HG03378 (cell line): Measurements from ENCODE around the gene PGP.

Experiments
- ATAC-seq: cut with Tn5 transposase; IDR thresholded peaks from one replicate; pipeline ENCODE4 v1.9.1; 2021; ENCODE audit warnings: mild to moderate bottlenecking, moderate library complexity; ENCODE audit not compliant: unreplicated experiment

PGP gene

GRCh38 chr16:2183671-2184070, 31.0 kb downstream of the PGP start:
- ATAC-seq: no peak

- ATAC-seq: no peak
These were observed 32.7 kb downstream of the PGP start for GRCh38 chr16:2181952-2182351.

DNA sequence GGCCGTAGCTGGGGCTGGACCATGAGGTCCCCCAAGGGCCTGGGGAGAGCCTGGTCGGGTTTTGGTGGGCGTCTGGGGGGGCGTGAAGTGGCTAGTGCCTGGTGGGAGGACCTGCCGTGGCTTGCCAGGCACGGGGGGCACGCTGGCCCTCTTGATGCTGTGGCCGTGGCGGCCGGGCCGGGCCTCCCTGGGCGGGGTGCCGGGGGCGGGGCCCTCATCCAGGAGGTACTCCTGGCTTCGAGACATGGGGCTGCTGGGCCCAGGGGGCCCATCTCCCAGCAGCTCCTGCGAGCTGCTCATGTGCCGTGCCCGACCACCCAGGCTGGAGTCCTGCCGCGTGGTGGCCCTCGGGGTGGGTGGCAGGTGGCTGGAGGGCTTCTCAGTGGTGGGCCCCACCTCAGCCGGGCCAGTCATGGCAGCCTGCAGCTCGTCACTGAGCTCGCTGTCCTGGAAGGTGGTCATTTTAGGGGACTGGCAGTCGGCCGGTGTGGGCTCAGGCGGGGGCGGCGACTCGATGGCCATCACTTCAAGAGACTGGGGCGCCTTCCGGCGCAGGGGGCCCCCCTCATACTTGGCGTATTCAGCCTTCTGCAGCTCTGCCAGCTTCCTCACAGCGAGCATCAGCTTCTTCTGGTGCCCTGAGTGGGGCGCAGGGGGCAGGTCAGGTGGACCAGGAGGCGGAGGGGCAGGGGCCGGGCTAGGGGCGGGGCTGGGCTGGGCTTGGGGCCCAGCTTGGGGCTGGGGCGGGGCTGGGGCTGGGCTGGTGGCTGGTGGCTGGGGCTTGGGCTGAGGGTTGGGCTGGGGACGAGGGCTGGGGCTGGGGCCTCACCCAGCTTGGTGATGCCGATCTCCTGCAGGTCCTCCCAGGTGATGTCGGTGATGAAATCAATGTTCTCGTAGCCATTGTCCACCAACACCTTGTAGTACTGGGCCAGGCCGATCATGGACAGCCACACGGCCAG, 33.4 kb downstream of the PGP start:
- no peak for ATAC-seq

GRCh38 chr16:2180461-2180860, 34.2 kb downstream of the PGP start:
- no peak for ATAC-seq

DNA sequence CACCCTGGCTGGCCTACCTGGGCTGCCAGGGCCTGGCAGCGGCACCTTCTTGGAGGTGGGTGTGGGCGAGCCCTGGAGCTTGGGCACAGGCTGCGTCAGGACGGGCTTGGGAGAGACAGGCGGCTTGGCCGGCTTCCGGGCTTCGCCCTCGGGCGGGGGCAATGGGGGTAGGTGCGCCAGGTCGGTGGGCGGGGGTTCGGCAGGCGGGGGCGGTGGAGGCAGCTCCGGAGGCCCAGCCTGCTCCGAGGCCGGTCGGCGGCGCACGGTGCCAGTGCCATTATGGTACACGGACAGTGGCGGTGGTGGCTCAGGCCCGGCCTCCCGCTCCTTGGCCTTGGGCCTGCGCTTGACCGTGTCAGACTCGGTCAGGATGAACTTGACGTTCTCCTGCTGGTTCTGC, 35.1 kb downstream of the PGP start:
- ATAC-seq: no peak

DNA sequence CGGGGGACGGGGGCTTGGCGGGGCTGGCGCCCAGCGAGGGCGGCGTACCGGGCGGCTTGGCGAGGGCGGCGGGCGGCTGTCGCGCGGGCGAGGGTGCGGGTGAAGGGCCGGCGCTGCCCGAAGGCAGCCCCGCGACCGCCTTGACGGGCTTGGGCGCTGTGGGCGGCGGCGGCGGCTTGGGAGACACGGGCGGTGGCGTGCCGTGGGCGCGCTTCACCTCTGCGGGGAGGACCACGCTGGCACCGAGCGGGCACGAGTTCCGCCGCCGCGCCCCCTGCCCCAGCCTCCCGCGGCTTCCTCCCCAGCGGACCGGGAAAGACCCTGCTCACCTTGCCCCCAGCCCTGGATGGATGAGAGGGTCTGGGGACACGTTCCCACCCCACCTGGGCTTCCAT, 35.5 kb downstream of the PGP start:
- ATAC-seq: no peak

GRCh38 chr16:2178321-2179106, 36.1 kb downstream of the PGP start:
- ATAC-seq: no peak

GRCh38 chr16:2177561-2177960, 37.1 kb downstream of the PGP start:
- no peak for ATAC-seq

- ATAC-seq: no peak
These were observed 37.5 kb downstream of the PGP start for GRCh38 chr16:2177101-2177500.

DNA sequence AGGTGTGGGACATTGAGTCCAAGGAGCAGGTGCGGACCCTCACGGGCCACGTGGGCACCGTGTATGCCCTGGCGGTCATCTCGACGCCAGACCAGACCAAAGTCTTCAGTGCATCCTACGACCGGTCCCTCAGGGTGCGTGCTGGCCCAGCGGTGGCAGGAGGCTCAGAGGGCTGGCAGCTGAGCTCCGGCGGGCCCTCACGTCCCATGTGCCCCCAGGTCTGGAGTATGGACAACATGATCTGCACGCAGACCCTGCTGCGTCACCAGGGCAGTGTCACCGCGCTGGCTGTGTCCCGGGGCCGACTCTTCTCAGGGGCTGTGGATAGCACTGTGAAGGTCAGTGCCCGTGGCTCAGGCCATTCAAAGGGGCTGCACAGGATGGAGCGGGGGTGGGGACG, 38.6 kb downstream of the PGP start:
- ATAC-seq: no peak

GRCh38 chr16:2175454-2175853, 39.2 kb downstream of the PGP start:
- ATAC-seq: no peak

DNA sequence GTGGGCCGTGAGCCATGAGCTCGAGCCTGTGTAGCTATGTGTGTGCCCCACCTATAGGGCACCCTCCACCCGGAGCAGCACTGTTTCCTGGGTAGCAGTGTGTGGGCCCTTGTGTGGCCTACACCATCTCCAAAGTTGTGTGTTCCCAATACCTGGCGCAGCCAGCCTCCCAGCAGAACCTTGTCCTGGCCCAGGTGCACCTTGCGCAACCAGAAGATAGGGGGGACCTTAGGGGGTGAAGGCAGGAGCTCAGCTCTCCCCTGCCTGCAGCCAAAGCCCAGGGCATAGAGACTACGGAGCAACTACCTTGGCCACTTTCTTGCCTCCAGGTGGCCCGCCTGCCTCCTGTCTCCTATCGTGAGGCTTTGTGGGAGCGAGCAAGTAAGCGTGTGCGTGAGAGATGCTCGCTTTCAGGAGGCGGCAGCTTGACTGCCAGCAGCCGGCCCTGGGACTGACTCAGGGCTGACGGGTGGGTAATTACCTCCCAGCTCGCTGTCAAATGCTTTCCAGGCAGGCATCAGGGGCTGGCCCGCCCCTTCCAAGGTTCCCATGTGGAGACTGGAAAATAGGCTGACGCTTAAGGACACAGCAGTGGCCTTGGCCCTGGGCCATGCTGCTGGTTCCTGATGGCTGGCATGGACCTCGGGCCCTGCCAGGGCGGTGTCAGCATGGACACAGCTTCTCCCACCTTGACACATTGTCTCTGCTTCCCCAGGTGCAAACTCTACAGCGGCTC, 40.1 kb downstream of the PGP start:
- ATAC-seq: no peak

GRCh38 chr16:2173916-2174315, 40.7 kb downstream of the PGP start:
- no peak for ATAC-seq

GRCh38 chr16:2173366-2173765, 41.3 kb downstream of the PGP start:
- no peak for ATAC-seq

DNA sequence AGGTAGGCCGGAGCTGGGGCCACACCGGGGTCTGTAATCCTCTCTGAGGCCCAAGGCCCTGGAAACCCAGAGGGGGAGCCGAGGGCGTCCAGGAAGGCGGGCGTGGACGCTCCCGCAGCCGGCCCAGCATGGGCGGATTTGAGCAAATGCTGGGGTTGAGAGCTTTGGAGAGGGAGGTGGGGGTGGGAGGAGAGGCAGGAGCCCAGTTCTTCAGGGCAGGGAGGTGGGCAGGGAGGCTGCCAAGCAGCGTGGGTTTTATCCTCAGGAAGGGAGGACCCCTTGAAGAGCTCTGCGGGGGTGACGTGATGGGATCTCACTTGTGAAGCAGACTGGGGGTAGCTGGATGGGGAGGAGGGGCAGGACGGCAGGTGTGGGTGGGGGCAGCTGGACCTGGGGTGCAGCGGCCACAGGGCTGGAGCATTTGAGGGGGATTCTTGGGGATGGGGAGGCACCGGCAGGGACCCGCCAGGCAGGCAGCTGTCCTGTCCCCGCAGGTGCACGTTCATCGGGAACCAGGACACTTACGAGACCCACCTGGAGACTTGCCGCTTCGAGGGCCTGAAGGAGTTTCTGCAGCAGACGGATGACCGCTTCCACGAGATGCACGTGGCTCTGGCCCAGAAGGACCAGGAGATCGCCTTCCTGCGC, 41.8 kb downstream of the PGP start:
- ATAC-seq: no peak

GRCh38 chr16:2171601-2172178, 43.0 kb downstream of the PGP start:
- no peak for ATAC-seq

DNA sequence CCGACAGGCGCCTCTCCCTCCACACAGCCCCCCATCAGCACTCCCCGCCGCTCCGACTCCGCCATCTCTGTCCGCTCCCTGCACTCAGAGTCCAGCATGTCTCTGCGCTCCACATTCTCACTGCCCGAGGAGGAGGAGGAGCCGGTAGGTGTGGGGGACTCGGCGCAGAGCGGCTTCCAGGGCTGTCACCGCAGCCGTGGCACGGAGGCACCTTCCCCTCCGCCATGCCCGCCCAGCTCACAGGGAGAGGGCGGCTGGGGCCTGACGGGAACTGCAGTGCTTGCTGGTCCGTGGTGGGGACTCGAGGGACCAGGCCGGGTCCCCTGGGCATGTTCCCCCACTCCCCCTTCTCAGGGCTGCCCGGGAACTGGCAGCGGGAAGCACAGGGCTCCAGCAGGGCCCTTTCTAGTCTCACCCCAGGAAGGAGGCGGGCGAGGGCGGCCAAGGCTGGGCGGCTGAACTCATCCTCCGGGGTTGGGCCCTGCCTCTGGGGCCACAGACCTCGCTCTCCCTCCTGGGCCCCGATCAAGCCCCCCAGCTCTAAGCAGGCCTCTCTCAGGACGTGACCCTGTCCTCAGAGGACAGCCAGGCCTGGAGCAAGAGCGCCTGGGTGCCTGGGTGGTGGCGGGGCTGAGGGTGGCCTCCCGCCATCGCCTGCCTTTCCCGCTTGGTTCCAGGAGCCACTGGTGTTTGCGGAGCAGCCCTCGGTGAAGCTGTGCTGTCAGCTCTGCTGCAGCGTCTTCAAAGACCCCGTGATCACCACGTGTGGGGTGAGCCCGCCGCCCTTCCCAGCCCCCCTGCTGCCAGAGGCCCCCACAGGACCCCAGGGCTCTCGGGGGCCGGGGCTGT, 43.8 kb downstream of the PGP start:
- no peak for ATAC-seq

DNA sequence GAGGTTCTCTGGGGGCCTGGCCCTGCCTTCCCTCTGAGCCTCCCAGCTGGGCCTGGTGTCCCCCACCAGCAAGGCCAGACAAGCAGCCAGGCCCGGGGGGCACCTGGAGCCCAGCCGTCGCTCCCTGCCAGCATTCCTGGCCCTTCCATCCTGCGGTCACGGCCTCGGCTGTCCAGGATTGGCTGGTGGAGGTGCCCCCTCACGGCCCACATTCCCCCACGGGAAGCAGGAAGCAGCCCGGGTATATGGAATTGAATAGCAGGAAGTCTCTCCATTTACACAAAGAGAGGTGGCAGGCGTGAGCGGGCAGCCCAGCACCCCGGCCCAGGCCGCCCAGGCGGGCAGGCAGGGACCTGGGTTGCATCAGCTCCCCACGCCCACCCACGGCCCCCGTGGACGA, 44.6 kb downstream of the PGP start:
- ATAC-seq: no peak

DNA sequence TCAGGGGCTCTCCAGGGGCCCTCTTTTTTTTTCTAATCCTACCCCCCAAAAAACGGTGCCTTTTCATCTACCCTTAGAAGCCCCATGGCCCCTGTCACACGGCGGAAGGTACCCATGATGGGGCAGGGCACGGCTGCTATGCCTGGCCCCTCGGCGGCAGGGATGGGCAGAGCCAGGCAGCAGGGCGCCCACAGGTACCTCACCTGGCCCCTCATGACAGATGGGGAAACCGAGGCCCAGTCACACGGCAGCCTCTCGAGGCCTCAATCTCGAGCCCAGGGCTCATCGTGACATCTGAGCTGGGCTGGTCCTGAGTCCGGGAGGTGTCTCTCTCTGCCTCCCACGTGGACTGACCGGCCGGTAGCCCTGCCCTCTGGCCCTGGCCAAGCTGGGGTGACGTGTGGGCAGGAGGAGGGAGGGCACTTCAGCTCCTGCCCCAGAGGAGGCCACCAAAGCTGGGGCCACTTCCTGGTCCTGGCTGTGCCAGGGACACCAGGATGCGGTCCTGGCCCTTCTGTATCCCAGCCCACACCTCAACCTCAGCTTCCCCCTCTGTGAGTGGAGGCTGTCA, 47.5 kb downstream of the PGP start:
- no peak for ATAC-seq
